ENCODE measurements around the gene DLK1.

DLK1 gene

GRCh38 chr14:100714258-100714892, 12.3 kb upstream of the DLK1 start:
- H3K4me1 ChIP-seq (ENCODE audit: insufficient read depth, low read length) = peaks cover 4% of the 10 kb centered on the region; the same call in 1 of the 2 replicates
- H3K36me3 ChIP-seq (ENCODE audit: insufficient read depth, low read length) = no peaks in the 10 kb centered on the region
- no peak overlapping the region for H3K9ac ChIP-seq (ENCODE audit: low read depth, low read length)
- no peaks in the 10 kb centered on the region; the same call in 1 of the 2 replicates for H3K9me3 ChIP-seq (ENCODE audit: control insufficient read depth, insufficient read depth, low read length)

- Histone ChIP-seq H3K9me3 (ENCODE audit: control insufficient read depth, insufficient read depth, low read length) (no peaks in the 10 kb centered on the region; the same call in 1 of the 2 replicates), H3K4me1 (ENCODE audit: insufficient read depth, low read length) (peaks cover 4% of the 10 kb centered on the region; the same call in 1 of the 2 replicates), H3K9ac (ENCODE audit: low read depth, low read length) (no peak overlapping the region), H3K36me3 (ENCODE audit: insufficient read depth, low read length) (no peaks in the 10 kb centered on the region)
These were observed 11.4 kb upstream of the DLK1 start for GRCh38 chr14:100715332-100715731.

- Histone ChIP-seq H3K9ac (ENCODE audit: low read depth, low read length) (no peak overlapping the region), H3K4me1 (ENCODE audit: insufficient read depth, low read length) (peaks cover under 1% of the 10 kb centered on the region; the same call in 1 of the 2 replicates), H3K9me3 (ENCODE audit: control insufficient read depth, insufficient read depth, low read length) (no peaks in the 10 kb centered on the region; the same call in 1 of the 2 replicates), H3K36me3 (ENCODE audit: insufficient read depth, low read length) (no peaks in the 10 kb centered on the region)
These were observed 10.9 kb upstream of the DLK1 start for GRCh38 chr14:100715803-100716202.

- Histone ChIP-seq H3K9me3 (ENCODE audit: control insufficient read depth, insufficient read depth, low read length) (no peaks in the 10 kb centered on the region; the same call in 1 of the 2 replicates), H3K36me3 (ENCODE audit: insufficient read depth, low read length) (no peaks in the 10 kb centered on the region), H3K4me1 (ENCODE audit: insufficient read depth, low read length) (no peaks in the 10 kb centered on the region), H3K9ac (ENCODE audit: low read depth, low read length) (no peak overlapping the region)
These were observed 9.3 kb upstream of the DLK1 start for GRCh38 chr14:100717386-100717785.

- H3K4me1 ChIP-seq (ENCODE audit: insufficient read depth, low read length) = peaks cover 4% of the 10 kb centered on the region; the same call in 1 of the 2 replicates
These were observed 6.6 kb upstream of the DLK1 start for GRCh38 chr14:100719976-100720520.

GRCh38 chr14:100721568-100721967, 5.1 kb upstream of the DLK1 start:
- Histone ChIP-seq H3K9me3 (ENCODE audit: control insufficient read depth, insufficient read depth, low read length) (no peaks in the 10 kb centered on the region), H3K4me1 (ENCODE audit: insufficient read depth, low read length) (peaks cover 4% of the 10 kb centered on the region; the same call in 1 of the 2 replicates), H3K9ac (ENCODE audit: low read depth, low read length) (no peak overlapping the region), H3K36me3 (ENCODE audit: insufficient read depth, low read length) (no peaks in the 10 kb centered on the region)

More at GRCh38 chr14:100719976-100720520, 6.6 kb upstream of the DLK1 start:
- Histone ChIP-seq H3K36me3 (ENCODE audit: insufficient read depth, low read length) (no peaks in the 10 kb centered on the region), H3K9ac (ENCODE audit: low read depth, low read length) (no peak overlapping the region), H3K9me3 (ENCODE audit: control insufficient read depth, insufficient read depth, low read length) (no peaks in the 10 kb centered on the region; the same call in 1 of the 2 replicates)

- Histone ChIP-seq H3K9me3 (ENCODE audit: control insufficient read depth, insufficient read depth, low read length) (no peaks in the 10 kb centered on the region), H3K4me1 (ENCODE audit: insufficient read depth, low read length) (peaks cover 4% of the 10 kb centered on the region; the same call in 1 of the 2 replicates), H3K9ac (ENCODE audit: low read depth, low read length) (no peak overlapping the region), H3K36me3 (ENCODE audit: insufficient read depth, low read length) (no peaks in the 10 kb centered on the region)
These were observed 4.3 kb upstream of the DLK1 start for GRCh38 chr14:100722367-100722766.

GRCh38 chr14:100723135-100723829, 3.4 kb upstream of the DLK1 start:
- peaks cover 4% of the 10 kb centered on the region; the same call in 1 of the 2 replicates for H3K4me1 ChIP-seq (ENCODE audit: insufficient read depth, low read length)
- H3K36me3 ChIP-seq (ENCODE audit: insufficient read depth, low read length) = no peaks in the 10 kb centered on the region
- H3K9me3 ChIP-seq (ENCODE audit: control insufficient read depth, insufficient read depth, low read length) = no peaks in the 10 kb centered on the region
- H3K9ac ChIP-seq (ENCODE audit: low read depth, low read length) = no peak overlapping the region

GRCh38 chr14:100723830-100724437, 2.8 kb upstream of the DLK1 start:
- Histone ChIP-seq H3K9ac (ENCODE audit: low read depth, low read length) (no peak overlapping the region), H3K36me3 (ENCODE audit: insufficient read depth, low read length) (no peaks in the 10 kb centered on the region), H3K9me3 (ENCODE audit: control insufficient read depth, insufficient read depth, low read length) (no peaks in the 10 kb centered on the region), H3K4me1 (ENCODE audit: insufficient read depth, low read length) (peaks cover 4% of the 10 kb centered on the region; the same call in 1 of the 2 replicates)

GRCh38 chr14:100724536-100724935, 2.2 kb upstream of the DLK1 start:
- Histone ChIP-seq H3K36me3 (ENCODE audit: insufficient read depth, low read length) (no peaks in the 10 kb centered on the region), H3K9me3 (ENCODE audit: control insufficient read depth, insufficient read depth, low read length) (no peaks in the 10 kb centered on the region), H3K4me1 (ENCODE audit: insufficient read depth, low read length) (peaks cover 4% of the 10 kb centered on the region; the same call in 1 of the 2 replicates), H3K9ac (ENCODE audit: low read depth, low read length) (no peak overlapping the region)

- H3K36me3 ChIP-seq (ENCODE audit: insufficient read depth, low read length) = no peaks in the 10 kb centered on the region
- peaks cover 4% of the 10 kb centered on the region; the same call in 1 of the 2 replicates for H3K4me1 ChIP-seq (ENCODE audit: insufficient read depth, low read length)
- no peak overlapping the region for H3K9ac ChIP-seq (ENCODE audit: low read depth, low read length)
- no peaks in the 10 kb centered on the region for H3K9me3 ChIP-seq (ENCODE audit: control insufficient read depth, insufficient read depth, low read length)
These were observed 905 bp upstream of the DLK1 start for GRCh38 chr14:100725587-100726387.

- Histone ChIP-seq H3K4me1 (ENCODE audit: insufficient read depth, low read length) (peaks cover 4% of the 10 kb centered on the region; the same call in 1 of the 2 replicates), H3K36me3 (ENCODE audit: insufficient read depth, low read length) (no peaks in the 10 kb centered on the region), H3K9ac (ENCODE audit: low read depth, low read length) (peak overlapping the region; percentile 41; the same call in 1 of the 2 replicates), H3K9me3 (ENCODE audit: control insufficient read depth, insufficient read depth, low read length) (no peaks in the 10 kb centered on the region)
These were observed 587 bp downstream of the DLK1 start for GRCh38 chr14:100727086-100727872.

- Histone ChIP-seq H3K9ac (ENCODE audit: low read depth, low read length) (no peak overlapping the region), H3K36me3 (ENCODE audit: insufficient read depth, low read length) (no peaks in the 10 kb centered on the region), H3K4me1 (ENCODE audit: insufficient read depth, low read length) (peaks cover 4% of the 10 kb centered on the region; the same call in 1 of the 2 replicates)
These were observed 1.2 kb downstream of the DLK1 start for GRCh38 chr14:100727873-100728240.

More at GRCh38 chr14:100727873-100728240, 1.2 kb downstream of the DLK1 start:
- H3K9me3 ChIP-seq (ENCODE audit: control insufficient read depth, insufficient read depth, low read length) = no peaks in the 10 kb centered on the region
